HEK293 (cell line): ENCODE measurements around the gene MME.

Experiments
- CTCF ChIA-PET: fragments of 350-600 bp; formaldehyde crosslinking; extraction: SDS; loops from one replicate; lab custom pipeline; 2021; ENCODE audit warnings: antibody characterized with exemption; lab: Yijun Ruan, JAX
- POLR2A ChIA-PET: fragments of 300-600 bp; formaldehyde crosslinking; extraction: SDS; loops from one replicate; lab custom pipeline; 2020; ENCODE audit warnings: antibody characterized with exemption, inconsistent platforms; lab: Yijun Ruan, JAX
- H3K27ac ChIP-seq: fragments of 200-500 bp; sonication (Bioruptor generic); 2 replicates; pipeline ENCODE4 v1.5.1; 2014; ENCODE audit warnings: low read depth, low read length, control low read depth, inconsistent platforms; ENCODE audit errors: extremely low read depth
- H3K36me3 ChIP-seq, 2 experiments: fragments of 200-500 bp in 1 of 2; sonication (Bioruptor generic) in 1 of 2; 1 replicate in 1 of 2; 2 replicates in 1 of 2; pipeline ENCODE4 v1.5.1; 2014 to 2017; ENCODE audit warnings: inconsistent platforms in 2 of 2, low read length in 2 of 2; ENCODE audit not compliant: control insufficient read depth in 2 of 2, insufficient read depth in 1 of 2
- H3K4me1 ChIP-seq: fragments of 200-500 bp; sonication (Bioruptor generic); 2 replicates; pipeline ENCODE4 v1.5.1; 2014; ENCODE audit warnings: mild to moderate bottlenecking, low read length, inconsistent platforms; ENCODE audit not compliant: control insufficient read depth, insufficient read depth
- H3K4me3 ChIP-seq: 2 replicates; pipeline ENCODE4 v1.5.1; 2011; ENCODE audit warnings: low read depth, mild to moderate bottlenecking, control low read depth, low read length, moderate library complexity
- H3K9me3 ChIP-seq: fragments of 200-500 bp; sonication (Bioruptor generic); 2 replicates; pipeline ENCODE4 v1.5.1; 2014; ENCODE audit warnings: low read depth, low read length, inconsistent platforms; ENCODE audit not compliant: control insufficient read depth, insufficient read depth
- AEBP2 ChIP-seq: fragments of 450-650 bp; formaldehyde crosslinking; IDR thresholded peaks from 2 replicates; pipeline ENCODE4 v1.5.1; 2016; ENCODE audit warnings: missing biosample characterization, missing genetic modification characterization, borderline replicate concordance
- ELK4 ChIP-seq: IDR thresholded peaks from 2 replicates; pipeline ENCODE4 v1.6.1; 2011; ENCODE audit warnings: mild to moderate bottlenecking, low read depth, low read length, borderline replicate concordance
- GLIS2 ChIP-seq: fragments of 450-650 bp; formaldehyde crosslinking; IDR thresholded peaks from 2 replicates; pipeline ENCODE4 v1.5.1; 2016; ENCODE audit warnings: missing biosample characterization, missing genetic modification characterization
- INSM2 ChIP-seq: fragments of 450-650 bp; formaldehyde crosslinking; IDR thresholded peaks from 2 replicates; pipeline ENCODE4 v1.5.1; 2016; ENCODE audit warnings: missing biosample characterization, missing genetic modification characterization
- KLF7 ChIP-seq: fragments of 450-650 bp; formaldehyde crosslinking; IDR thresholded peaks from 2 replicates; pipeline ENCODE4 v1.5.1; 2016; ENCODE audit warnings: missing biosample characterization, missing genetic modification characterization, borderline replicate concordance
- MZF1 ChIP-seq: fragments of 450-650 bp; formaldehyde crosslinking; IDR thresholded peaks from 2 replicates; pipeline ENCODE4 v1.5.1; 2017; ENCODE audit warnings: missing biosample characterization, missing genetic modification characterization, borderline replicate concordance
- TRIM28 ChIP-seq: IDR thresholded peaks from 2 replicates; pipeline ENCODE4 v1.6.1; 2011; ENCODE audit warnings: low read length, control low read depth, borderline replicate concordance
- YY2 ChIP-seq: fragments of 450-650 bp; formaldehyde crosslinking; IDR thresholded peaks from 2 replicates; pipeline ENCODE4 v1.5.1; 2016; ENCODE audit warnings: missing biosample characterization, missing genetic modification characterization
- ZBTB1 ChIP-seq: fragments of 450-650 bp; formaldehyde crosslinking; IDR thresholded peaks from 2 replicates; pipeline ENCODE4 v1.5.1; 2016; ENCODE audit warnings: missing biosample characterization, missing genetic modification characterization
- ZBTB17 ChIP-seq: fragments of 450-650 bp; formaldehyde crosslinking; IDR thresholded peaks from 2 replicates; pipeline ENCODE4 v1.5.1; 2016; ENCODE audit warnings: missing biosample characterization, missing genetic modification characterization
- ZBTB6 ChIP-seq: fragments of 450-650 bp; formaldehyde crosslinking; IDR thresholded peaks from 2 replicates; pipeline ENCODE4 v1.5.1; 2017; ENCODE audit warnings: missing biosample characterization, missing genetic modification characterization
- ZFP69B ChIP-seq: fragments of 450-650 bp; formaldehyde crosslinking; IDR thresholded peaks from 2 replicates; pipeline ENCODE4 v1.5.1; 2016; ENCODE audit warnings: missing biosample characterization, missing genetic modification characterization
- ZNF114 ChIP-seq: fragments of 450-650 bp; formaldehyde crosslinking; IDR thresholded peaks from 2 replicates; pipeline ENCODE4 v1.5.0; 2017; ENCODE audit warnings: missing biosample characterization, missing genetic modification characterization
- ZNF132 ChIP-seq: fragments of 450-650 bp; formaldehyde crosslinking; IDR thresholded peaks from 2 replicates; pipeline ENCODE4 v1.5.1; 2017; ENCODE audit warnings: missing biosample characterization, missing genetic modification characterization, borderline replicate concordance
- ZNF133 ChIP-seq: fragments of 450-650 bp; formaldehyde crosslinking; IDR thresholded peaks from 2 replicates; pipeline ENCODE4 v1.5.1; 2016; ENCODE audit warnings: missing biosample characterization, missing genetic modification characterization
- ZNF138 ChIP-seq: fragments of 450-650 bp; formaldehyde crosslinking; IDR thresholded peaks from 2 replicates; pipeline ENCODE4 v1.5.1; 2016; ENCODE audit warnings: missing biosample characterization, missing genetic modification characterization, borderline replicate concordance
- ZNF146 ChIP-seq: fragments of 450-650 bp; formaldehyde crosslinking; IDR thresholded peaks from 2 replicates; pipeline ENCODE4 v1.5.1; 2016; ENCODE audit warnings: missing biosample characterization, missing genetic modification characterization
- ZNF211 ChIP-seq: fragments of 450-650 bp; formaldehyde crosslinking; IDR thresholded peaks from 2 replicates; pipeline ENCODE4 v1.5.1; 2016; ENCODE audit warnings: low read depth, missing biosample characterization, missing genetic modification characterization
- ZNF223 ChIP-seq: fragments of 450-650 bp; formaldehyde crosslinking; IDR thresholded peaks from 2 replicates; pipeline ENCODE4 v1.5.1; 2016; ENCODE audit warnings: missing biosample characterization, missing genetic modification characterization
- ZNF274 ChIP-seq, 2 experiments: fragments of 200-500 bp in 1 of 2; fragments of 450-650 bp in 1 of 2; sonication (Bioruptor generic) in 1 of 2; formaldehyde crosslinking in 1 of 2; IDR thresholded peaks; 2 replicates each; pipeline versions ENCODE4 v1.5.1 to v1.6.1; 2014 to 2016; ENCODE audit warnings: borderline replicate concordance in 1 of 2, inconsistent platforms in 1 of 2, low read length in 1 of 2, missing biosample characterization in 1 of 2, missing genetic modification characterization in 1 of 2
- ZNF311 ChIP-seq: fragments of 450-650 bp; formaldehyde crosslinking; IDR thresholded peaks from 2 replicates; pipeline ENCODE4 v1.5.1; 2017; ENCODE audit warnings: missing biosample characterization, missing genetic modification characterization, borderline replicate concordance
- ZNF37A ChIP-seq: fragments of 450-650 bp; IDR thresholded peaks from 2 replicates; pipeline ENCODE4 v1.5.1; 2018; ENCODE audit warnings: missing biosample characterization, missing genetic modification characterization
- ZNF501 ChIP-seq: fragments of 450-650 bp; formaldehyde crosslinking; IDR thresholded peaks from 2 replicates; pipeline ENCODE4 v1.5.1; 2016; ENCODE audit warnings: missing biosample characterization, missing genetic modification characterization
- ZNF510 ChIP-seq: fragments of 450-650 bp; formaldehyde crosslinking; IDR thresholded peaks from 2 replicates; pipeline ENCODE4 v1.5.1; 2018; ENCODE audit warnings: mild to moderate bottlenecking, missing genetic modification characterization, missing biosample characterization; ENCODE audit not compliant: insufficient replicate concordance
- ZNF555 ChIP-seq: fragments of 450-650 bp; formaldehyde crosslinking; conservative IDR thresholded peaks from 2 replicates; pipeline ENCODE4 v1.5.1; 2017; ENCODE audit warnings: missing biosample characterization, mild to moderate bottlenecking, missing genetic modification characterization, inconsistent platforms
- ZNF600 ChIP-seq: fragments of 450-650 bp; formaldehyde crosslinking; IDR thresholded peaks from 2 replicates; pipeline ENCODE4 v1.5.1; 2016; ENCODE audit warnings: missing biosample characterization, missing genetic modification characterization
- ZNF658 ChIP-seq: fragments of 450-650 bp; formaldehyde crosslinking; IDR thresholded peaks from 2 replicates; pipeline ENCODE4; 2016; ENCODE audit warnings: missing biosample characterization, missing genetic modification characterization
- TF ChIP-seq, protein P1 (sequence below): fragments of 450-650 bp; formaldehyde crosslinking; IDR thresholded peaks from 2 replicates; pipeline ENCODE4 v1.5.1; 2016; ENCODE audit warnings: missing biosample characterization, missing genetic modification characterization

MME gene

DNA sequence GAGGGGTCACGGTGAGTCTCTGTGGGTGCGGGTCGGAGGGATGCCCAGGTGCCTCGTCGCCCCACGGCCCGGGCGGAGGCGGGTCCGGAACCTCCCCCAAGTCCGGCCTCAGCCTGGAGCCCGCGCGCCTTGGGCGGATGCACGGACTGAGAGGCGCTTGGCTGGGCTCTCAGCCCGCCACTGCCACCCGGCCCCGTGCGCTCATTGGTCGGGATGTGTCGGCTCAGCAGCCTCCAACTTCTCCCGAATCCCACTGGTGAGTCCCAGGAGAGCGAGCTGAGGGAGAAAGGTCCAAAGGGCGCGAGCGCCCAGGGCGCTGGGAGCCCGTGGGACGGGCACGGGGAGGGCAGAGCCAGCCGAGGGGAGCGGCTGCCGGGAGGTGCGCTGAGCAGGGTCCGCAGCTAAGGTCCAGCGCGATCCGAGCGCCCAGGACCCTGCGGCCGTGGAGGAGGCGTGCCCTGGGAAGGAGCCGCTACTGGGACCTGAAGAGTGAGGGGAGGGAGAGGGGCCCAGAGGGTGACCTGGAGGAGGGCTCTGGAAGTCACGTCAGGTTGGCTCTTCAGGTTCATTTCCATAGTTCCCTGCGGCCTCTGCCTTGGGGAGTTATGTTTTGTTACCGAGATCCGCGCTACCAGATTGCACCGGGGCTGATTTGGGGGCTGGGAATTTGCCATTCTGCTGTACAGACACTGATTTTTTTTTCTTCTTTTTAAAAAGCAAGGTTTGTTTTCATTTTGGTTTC lies at the start of gene MME (continued):
- TF ChIP-seq ZBTB17 (tag by site-specific recombination) = 0 out of 2 replicates have a peak, but pooled peaks have one; percentile 46
- no peak for TF ChIP-seq ZNF223
- TF ChIP-seq ZNF138 (tag by site-specific recombination) = no peak
- TF ChIP-seq ZNF133 (tag by site-specific recombination) = no peak
- no peak for TF ChIP-seq ZNF132 (tag by site-specific recombination)
- no peak for TF ChIP-seq ZBTB1
- no peak for TF ChIP-seq AEBP2
- no peak for TF ChIP-seq YY2
- no peak for TF ChIP-seq KLF7
- peak; percentile 37; the same call in 1 of the 2 replicates for TF ChIP-seq ZFP69B
- no peak for TF ChIP-seq ZNF114 (tag by site-specific recombination)
- TF ChIP-seq ZNF211 (tag by site-specific recombination) = no peak
- TF ChIP-seq TRIM28 = no peak
- TF ChIP-seq ZBTB6 (tag by site-specific recombination) = peak; percentile 30; the same call in 1 of the 2 replicates
- TF ChIP-seq ZNF311 (tag by site-specific recombination) = no peak
- peak; percentile 64; the same call in 1 of the 2 replicates for TF ChIP-seq GLIS2
- no peak for TF ChIP-seq ELK4
- no peak for TF ChIP-seq ZNF146 (tag by site-specific recombination)

GRCh38 chr3:155031186-155031585 lies 48.9 kb upstream of the MME start:
- TF ChIP-seq, protein P1, sequence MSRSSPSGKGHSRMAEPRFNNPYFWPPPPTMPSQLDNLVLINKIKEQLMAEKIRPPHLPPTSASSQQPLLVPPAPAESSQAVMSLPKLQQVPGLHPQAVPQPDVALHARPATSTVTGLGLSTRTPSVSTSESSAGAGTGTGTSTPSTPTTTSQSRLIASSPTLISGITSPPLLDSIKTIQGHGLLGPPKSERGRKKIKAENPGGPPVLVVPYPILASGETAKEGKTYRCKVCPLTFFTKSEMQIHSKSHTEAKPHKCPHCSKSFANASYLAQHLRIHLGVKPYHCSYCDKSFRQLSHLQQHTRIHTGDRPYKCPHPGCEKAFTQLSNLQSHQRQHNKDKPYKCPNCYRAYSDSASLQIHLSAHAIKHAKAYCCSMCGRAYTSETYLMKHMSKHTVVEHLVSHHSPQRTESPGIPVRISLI (tag by site-specific recombination) = no peak
- TF ChIP-seq ZNF555 (tag by site-specific recombination) (no peak), ZNF658 (tag by site-specific recombination) (no peak), ZNF501 (no peak), INSM2 (tag by site-specific recombination) (no peak), ZNF510 (tag by site-specific recombination) (no peak), ZNF600 (tag by site-specific recombination) (no peak), MZF1 (no peak), ZNF37A (no peak), ZNF274 (IDR thresholded peaks at IDR 0.05; ENCODE audit: low read length) (no peak), ZNF274 (tag by site-specific recombination; IDR thresholded peaks at IDR 0.05; ENCODE audit: borderline replicate concordance) (no peak)
- TF ChIP-seq, all 188 proteins: peak for 0
- ChIA-PET CTCF (interaction anchor here (1.0 kb wide), 1 partner anchor 292 kb away, joined by 3 read pairs; no protein-coding TSS in a partner anchor), POLR2A (no interaction called here)
- Histone ChIP-seq H3K4me3 (no peak overlapping the region), H3K9me3 (no peaks in the 10 kb centered on the region), H3K4me1 (no peaks in the 10 kb centered on the region), H3K36me3 (no peaks in the 10 kb centered on the region), H3K27ac (no peak overlapping the region)
